Brain pericyte (primary cell): Measurements from ENCODE around the gene HNRNPH3.

Experiments used
- DNase-seq: peaks from one replicate; pipeline ENCODE4 v3.0.0-alpha.2; 2012; ENCODE audit warnings: low read depth, low spot score

HNRNPH3 gene

GRCh38 chr10:68385740-68386139 lies 53.9 kb downstream of the HNRNPH3 start:
- no peak for DNase-seq
